HG02571 (cell line): ENCODE data around the gene LRP1.

Experiments used
- ATAC-seq: cut with Tn5 transposase; IDR thresholded peaks from one replicate; pipeline ENCODE4 v1.9.1; 2021; ENCODE audit warnings: mild to moderate bottlenecking, moderate library complexity; ENCODE audit not compliant: unreplicated experiment

The LRP1 gene

DNA sequence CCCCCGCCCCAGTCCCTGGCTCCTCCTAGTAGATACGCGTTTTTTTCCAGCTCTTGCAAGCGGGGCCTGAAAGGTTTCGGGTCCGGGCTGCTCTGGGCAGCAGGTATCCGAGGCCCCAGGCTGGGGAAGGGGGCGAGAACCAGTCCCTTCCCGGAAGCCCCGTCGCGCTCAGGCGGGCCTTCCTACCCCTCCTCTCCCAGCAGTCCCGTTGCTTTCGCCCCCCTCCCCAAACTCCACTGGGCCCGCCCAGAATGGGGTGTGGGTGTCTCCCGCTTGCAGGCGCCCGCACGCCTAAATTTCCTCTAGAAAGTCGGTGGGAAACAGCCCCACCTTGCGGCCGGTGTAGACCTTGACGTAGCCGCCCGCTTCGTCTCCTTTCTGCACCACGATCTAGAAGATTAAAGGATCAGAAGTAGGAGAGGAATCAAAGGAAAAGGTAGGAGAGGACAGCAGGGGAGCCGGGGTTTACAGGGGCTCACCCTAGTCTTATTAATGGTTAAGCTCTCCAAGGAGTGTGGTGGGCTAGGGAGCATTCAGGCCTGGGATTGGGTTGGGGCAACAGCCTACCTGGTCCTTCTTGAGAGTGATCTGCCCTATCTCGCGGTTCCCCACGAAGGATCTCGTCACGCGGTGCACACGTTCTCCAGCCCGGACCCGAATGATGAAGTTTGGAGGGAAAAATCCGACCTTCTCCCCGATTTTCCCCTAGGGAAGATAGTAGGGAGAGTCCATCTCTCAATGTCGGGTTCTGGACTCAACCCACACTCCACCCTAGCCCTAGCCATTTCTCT lies 115.4 kb downstream of the LRP1 start:
- no peak for ATAC-seq

DNA sequence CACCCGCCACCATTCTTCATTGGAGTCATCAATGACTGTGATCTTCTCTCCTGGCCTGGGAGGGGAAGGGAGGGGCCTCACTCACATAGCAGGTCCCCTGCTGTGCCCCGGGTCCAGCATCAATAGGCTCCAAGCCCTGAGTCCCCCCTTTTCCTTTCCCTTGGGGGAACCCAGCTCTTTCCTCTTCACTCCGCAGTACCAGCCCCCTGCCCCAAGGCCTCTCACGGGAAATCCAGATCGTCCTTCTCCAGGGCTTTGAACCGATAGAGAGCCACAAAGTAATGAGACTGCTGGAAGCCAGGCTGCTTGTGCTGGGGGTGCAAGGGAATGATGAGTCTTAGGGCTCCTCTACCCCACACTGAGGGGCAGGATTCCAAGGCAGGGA lies 116.0 kb downstream of the LRP1 start:
- no peak for ATAC-seq

DNA sequence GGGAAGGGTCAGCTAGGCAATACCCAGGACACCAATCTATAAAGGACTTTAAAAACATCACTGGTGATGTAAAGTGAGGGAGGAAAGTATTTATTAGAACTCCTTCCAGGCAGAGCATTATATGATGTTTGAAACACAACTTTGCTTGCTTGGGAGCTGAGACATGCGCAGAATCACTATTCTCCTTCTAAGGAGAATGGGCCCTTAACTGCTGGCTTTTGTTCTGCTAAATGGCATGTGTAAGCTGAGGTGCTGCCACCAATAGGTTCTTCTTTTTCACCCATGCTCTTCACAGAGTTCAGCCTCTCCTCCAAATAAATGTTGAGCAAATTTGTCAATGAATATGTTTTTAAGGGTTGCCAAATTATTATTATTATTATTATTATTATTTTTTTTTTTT lies 118.8 kb downstream of the LRP1 start:
- ATAC-seq = no peak

DNA sequence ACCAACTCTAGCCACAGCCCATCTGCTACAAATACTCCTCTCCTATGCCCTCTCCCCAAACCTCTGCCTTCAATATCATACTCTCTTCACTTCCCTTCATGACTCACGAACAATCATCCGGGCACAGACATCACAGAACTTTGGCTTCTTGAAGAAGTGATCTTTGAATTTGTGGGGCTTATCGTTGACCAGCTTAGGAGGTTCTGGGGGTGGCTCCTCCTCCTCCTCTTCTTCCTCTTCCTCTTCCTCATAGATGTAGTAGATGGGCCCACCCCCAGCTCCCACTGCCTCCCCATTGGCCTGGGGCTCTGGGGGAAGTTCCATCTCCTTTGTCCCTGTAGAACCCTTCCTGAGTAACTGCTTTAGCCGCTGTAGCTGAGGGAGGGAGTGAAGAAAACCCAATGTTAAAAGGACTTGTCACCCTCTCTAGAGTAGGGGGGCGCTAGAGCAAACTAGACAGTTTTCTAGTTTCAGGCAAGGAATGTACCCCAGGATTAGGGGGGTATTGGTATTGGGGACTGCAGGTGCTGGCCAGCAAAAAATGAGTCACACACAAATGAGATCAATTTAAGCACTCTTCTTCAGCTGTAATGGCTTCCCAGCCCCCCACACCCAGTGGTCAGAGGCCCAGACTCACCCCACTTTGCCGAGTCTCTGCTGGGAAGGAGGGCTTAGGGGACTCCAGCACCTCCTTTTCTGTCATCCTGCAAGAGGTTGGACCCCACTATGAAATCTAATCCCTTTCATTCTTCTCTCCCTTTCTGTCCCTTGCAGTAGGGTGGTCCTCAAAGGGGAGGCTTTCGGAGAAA lies 120.9 kb downstream of the LRP1 start:
- no peak for ATAC-seq

DNA sequence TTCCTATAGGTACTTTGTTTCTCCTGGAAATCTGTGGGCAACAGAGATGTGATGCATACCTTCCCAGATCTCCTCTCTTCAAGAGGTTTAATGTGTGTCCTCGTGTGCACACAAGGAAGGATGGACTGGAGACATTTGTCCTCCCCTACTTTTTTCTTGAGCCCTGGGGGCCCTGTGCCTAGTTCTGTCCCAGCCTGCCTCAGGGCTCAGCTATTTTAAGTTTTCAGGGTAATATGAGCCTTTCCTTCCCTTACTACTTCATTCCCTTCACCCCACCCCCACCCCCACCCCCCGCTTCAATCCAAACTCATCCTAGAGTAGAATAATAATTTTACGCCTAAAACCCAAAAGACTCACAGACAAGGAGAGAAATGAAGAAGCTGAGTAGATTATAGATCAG lies 122.3 kb downstream of the LRP1 start:
- ATAC-seq = no peak

DNA sequence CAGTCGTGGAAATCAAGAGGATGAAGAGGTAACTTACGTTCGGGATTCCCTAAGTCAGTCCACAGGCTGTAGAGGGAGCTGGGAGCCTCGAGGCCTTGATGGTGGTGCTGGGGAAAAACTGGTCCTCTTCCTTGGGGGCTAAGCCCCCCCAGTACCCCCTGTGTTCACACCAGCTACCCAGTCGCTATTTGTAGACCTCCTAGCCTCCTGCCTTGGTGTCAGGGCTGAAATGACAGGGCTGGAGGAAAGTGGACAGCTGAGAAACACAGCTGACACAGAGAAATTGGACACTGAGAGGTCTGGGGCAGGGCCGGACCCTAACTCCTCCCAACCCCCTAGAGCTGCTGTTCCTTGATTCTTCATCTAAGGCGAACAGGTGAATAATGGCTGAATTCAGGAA lies 122.7 kb downstream of the LRP1 start, which contains the start of gene STAC3:
TSS of gene STAC3 (minus strand) at position 232 of the 400 bp plus-strand sequence. CDS start 1,551 bp downstream, outside the sequence.
- no peak for ATAC-seq

DNA sequence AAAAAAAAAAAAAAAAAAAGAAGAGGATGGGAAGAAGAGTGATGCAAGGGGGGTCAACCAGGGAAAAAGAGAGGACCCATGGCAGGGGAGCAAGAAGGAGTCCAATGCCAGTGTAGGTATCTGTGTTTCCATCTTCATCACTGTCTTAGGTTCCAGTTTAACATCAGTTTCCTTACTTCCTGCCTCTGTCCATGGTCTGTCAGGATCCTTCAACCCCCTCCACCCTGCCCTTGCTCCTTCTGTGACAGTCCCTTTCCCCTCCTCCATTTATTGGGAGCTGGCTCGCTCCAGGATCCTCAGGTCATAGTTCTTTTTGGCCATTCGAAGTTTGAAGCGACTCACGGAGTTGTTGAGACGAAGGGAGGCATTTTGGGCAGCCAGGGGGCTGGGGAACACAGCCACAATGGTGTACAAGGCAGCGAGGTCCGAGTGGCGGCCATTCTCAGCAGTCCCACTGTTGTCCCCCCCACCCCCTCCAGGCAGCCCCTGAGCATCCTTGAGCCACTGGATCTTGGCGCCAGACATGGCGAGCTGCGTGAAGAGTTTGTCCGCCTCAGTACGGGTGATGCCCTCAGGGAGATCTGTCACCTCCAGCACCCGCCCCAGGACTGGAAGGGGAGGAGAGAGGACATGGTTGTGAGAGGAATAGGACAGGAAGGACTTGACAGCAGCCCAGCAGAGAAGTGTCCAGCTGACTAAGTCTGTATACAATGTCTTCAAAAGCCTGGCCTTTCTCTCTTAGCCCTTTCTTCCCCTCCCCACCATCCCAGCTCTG lies 126.4 kb downstream of the LRP1 start:
- ATAC-seq = no peak

DNA sequence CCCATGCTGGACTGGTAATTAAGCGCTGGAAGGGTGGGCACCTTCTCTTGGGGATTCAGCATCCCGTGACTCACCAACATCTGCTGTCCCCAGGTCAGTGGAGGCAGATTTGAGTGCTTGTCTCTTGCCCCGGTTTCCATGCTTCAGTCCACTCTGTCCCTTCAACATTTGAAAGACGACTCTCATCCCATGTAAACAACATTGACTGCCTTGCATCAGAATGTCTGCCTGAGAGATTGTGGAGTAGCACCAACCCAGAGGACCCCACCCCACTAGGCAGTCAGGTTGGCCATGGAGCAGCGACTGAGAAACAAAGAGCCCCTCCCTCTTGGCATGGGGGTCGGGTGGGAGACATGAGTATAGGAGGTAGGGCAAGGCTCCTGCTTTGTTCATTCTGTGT lies 127.6 kb downstream of the LRP1 start:
- ATAC-seq = no peak

DNA sequence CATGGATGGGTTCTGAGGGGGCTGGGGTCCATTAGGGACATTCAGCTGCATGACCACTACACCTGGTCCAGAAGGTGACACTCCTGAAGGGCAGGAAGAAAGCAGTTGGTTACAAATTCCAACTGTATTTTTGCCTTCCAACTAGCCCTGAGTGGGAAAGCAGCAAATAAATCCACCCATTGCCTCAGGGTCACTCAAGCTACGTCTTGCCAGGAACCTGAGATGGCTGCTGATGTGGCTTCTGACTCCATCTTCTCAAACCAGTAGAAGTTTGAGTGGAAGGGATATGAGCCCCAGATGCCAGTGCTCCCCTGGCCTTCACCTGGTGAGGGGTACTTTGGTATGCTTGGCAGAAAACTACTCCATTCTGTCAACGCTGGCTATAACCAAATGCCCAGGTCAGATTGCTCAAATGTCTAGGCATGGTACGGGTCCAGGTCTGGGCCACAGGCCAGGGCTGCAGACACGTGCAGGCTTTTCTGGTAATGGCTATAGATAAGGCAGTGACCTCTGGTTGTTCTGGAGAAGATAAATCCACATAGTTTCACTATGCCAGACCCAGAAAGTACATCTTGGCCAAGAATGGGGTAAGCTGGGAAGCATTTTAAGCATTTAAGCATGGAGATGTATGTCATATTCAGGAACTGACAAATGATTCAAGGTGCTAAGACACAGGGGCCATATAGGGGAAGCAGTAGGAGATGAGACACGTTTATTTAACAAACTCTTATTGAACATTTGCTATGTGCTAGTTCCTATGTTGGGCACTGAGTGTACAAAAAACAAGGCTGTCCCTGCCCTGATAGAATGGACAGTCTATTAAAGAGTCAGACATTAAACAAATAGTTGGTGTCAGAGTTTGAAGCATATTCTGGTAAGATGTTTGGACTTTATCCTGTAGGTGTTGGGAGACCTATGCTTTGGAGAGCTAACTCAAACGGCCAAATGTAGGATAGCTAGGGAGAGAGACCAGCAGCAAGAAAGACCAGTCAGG lies 131.0 kb downstream of the LRP1 start:
- ATAC-seq = no peak

DNA sequence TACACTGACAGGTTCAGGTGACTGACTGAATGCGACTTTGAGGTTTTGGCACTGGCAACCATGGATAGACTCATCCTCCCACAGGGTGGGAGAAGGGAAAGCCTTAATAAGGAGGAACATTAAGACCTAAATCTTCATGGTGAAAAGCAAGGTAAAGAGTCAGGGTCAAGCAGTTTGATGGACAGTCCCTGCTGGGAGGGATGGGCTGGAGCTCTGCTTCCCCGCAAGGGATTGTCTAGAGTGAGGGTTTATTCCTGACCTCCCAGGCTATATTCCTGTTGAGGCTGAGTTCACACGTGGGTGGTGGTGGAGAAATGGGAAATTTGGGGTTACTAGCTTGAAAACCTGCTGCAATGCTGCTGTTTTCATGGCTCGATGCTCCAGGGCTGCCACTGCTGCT lies 132.1 kb downstream of the LRP1 start:
- no peak for ATAC-seq

DNA sequence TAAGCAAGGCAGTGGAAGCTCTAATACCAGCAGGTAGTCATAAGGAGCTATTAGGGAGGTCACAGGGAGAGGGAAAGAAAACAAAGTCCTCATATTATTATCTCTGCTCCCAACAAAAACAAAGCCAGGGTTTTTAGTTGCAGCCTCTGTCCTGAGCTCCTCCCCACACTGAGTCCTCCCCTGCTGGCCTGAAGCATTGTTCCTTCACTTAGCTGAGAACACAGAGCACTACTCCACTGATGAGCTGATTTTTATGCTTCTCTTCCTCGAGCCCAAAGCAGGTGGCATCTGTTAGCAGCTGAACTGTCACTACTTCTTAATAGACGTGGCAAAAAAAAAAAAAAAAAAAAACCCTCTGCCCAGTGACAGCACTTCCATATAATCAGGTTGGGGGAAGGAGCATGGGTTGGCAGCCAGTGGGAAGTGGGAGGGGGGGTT lies 133.2 kb downstream of the LRP1 start:
- no peak for ATAC-seq

DNA sequence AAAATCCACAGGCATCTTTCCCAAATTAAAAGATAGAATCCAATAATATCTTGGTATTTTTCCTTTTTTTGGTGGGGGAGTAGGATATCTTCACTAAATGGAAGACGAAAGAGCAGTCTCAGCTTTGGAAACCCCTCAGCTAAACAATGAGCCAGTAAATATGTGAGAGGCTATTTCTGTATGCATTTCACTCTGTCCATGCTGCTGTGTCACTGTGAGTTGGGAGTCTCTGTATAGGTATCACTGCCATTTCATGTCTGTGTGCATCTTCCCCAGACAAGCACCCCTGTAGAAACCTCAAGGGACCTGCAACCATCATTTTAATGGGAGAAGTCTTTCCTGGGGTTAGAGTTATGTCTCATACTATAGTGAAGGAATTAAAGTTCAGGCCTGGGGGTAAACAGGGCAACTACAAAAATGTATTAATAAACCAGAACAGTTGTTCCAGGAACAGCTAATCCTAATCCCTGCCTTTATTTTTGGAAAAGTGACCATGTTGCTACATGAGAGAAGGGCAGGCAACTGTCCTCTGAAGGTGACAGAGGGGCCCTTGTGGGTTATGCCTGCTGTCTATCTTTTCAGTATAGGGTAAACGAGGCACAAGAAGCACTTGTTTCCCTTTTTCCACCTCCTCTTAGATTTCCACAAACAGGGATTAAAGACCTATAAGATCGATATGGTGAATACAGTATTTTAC lies 134.0 kb downstream of the LRP1 start:
- no peak for ATAC-seq
